ENCODE data around the gene FIBP. TPM values are rescaled to one million over a fixed set of nuclear protein-coding genes. Genes with fewer than 3 reads are reported as not detected.

The FIBP gene
- total and polyA plus RNA-seq, 2 of the 4 experiments (the other 2 are of a cell fraction), result 141 to 182 TPM

- TF ChIP-seq RAD21 (IDR thresholded peaks at IDR 0.05; ENCODE audit: low read length) (no peak), FOS (IDR thresholded peaks at IDR 0.05; ENCODE audit: low read depth, low read length) (no peak), USF2 (IDR thresholded peaks at IDR 0.05; ENCODE audit: low read depth, low read length) (no peak), SMC3 (IDR thresholded peaks at IDR 0.05; ENCODE audit: low read depth, low read length) (no peak), ELK1 (IDR thresholded peaks at IDR 0.05; ENCODE audit: borderline replicate concordance, low read depth, low read length) (no peak), MXI1 (IDR thresholded peaks at IDR 0.05; ENCODE audit: borderline replicate concordance, low read depth, low read length) (no peak), BHLHE40 (IDR thresholded peaks at IDR 0.05; ENCODE audit: low read depth, low read length) (no peak), CTCF (conservative IDR thresholded peaks at IDR 0.05; ENCODE audit: low read depth, low read length) (no peak), MAZ (IDR thresholded peaks at IDR 0.05; ENCODE audit: borderline replicate concordance, low read depth, low read length) (no peak), POLR2A (IDR thresholded peaks at IDR 0.05; ENCODE audit: low read depth, low read length) (no peak), NFE2L2 (IDR thresholded peaks at IDR 0.05; ENCODE audit: low read depth, low read length) (no peak)
- Histone ChIP-seq H2AK5ac (ENCODE audit: low read depth, low read length) (peak overlapping the region; percentile 85), H3K4ac (ENCODE audit: low read depth, low read length) (peak overlapping the region; percentile 76), H2AK9ac (replicated peaks; ENCODE audit: low read depth, low read length, poor library complexity) (peak overlapping the region; percentile 96), H2BK120ac (ENCODE audit: low read depth, low read length) (no peak overlapping the region), H4K20me1 (ENCODE audit: insufficient read depth, low read length) (no peaks in the 10 kb centered on the region), H3K27ac (ENCODE audit: insufficient read depth, low read length) (no peak overlapping the region; the same call in 1 of the 2 replicates), H3K23ac (ENCODE audit: low read depth, low read length) (peak overlapping the region; percentile 86), H3K4me1 (ENCODE audit: control insufficient read depth, insufficient read depth, low read length) (peaks cover 3% of the 10 kb centered on the region), H2BK20ac (ENCODE audit: low read depth, low read length) (no peak overlapping the region), H3K4me2 (ENCODE audit: low read depth, low read length) (peak overlapping the region; percentile 71), H4K5ac (ENCODE audit: low read depth, low read length) (peak overlapping the region; percentile 4), H3K36me3 (ENCODE audit: control insufficient read depth, insufficient read depth, low read length) (no peaks in the 10 kb centered on the region), H3K9ac (ENCODE audit: low read depth, low read length) (peak overlapping the region; percentile 59), H3K9me1 (ENCODE audit: insufficient read depth, low read length) (peaks cover 21% of the 10 kb centered on the region), H3K56ac (ENCODE audit: extremely low read depth, insufficient read depth, low read length) (no peak overlapping the region), H2BK5ac (ENCODE audit: low read depth, low read length, poor library complexity, severe bottlenecking) (peak overlapping the region; percentile 34), H2BK15ac (ENCODE audit: low read depth, low read length) (no peak overlapping the region), H3K4me3 (ENCODE audit: insufficient read depth, low read depth, low read length) (peak overlapping the region; percentile 57), H3K27me3 (ENCODE audit: control insufficient read depth, insufficient read depth, low read length) (peaks cover 16% of the 10 kb centered on the region), H3K79me1 (ENCODE audit: low read depth in 1 of 2, low read length in 2 of 2) (peaks cover 6 to 12% of the 10 kb centered on the region in 2 experiments; a peak in 2 of 4 replicates), H3K14ac (replicated peaks; ENCODE audit: low read depth, low read length) (peak overlapping the region; percentile 81), H4K8ac (ENCODE audit: low read depth in 2 of 2, low read length in 2 of 2) (peak overlapping the region; percentile 68 to 89; a peak in 3 of 4 replicates), H3K18ac (ENCODE audit: low read depth, low read length) (peak overlapping the region; percentile 0; the same call in 1 of the 2 replicates), H3K9me3 (ENCODE audit: control insufficient read depth, insufficient read depth, low read length) (no peaks in the 10 kb centered on the region), H4K91ac (ENCODE audit: insufficient read depth, low read depth, low read length) (0 out of 2 replicates have a peak overlapping the region, but pooled peaks have one; percentile 21), H2AFZ (replicated peaks; ENCODE audit: low read length, poor library complexity) (peak overlapping the region; percentile 98)
- dilution Hi-C loops (cut with HindIII; ENCODE audit: low sequenced_read_pairs, unreplicated experiment), result no loop called here
- ChIA-PET POLR2A (ENCODE audit: unreplicated experiment) (interaction anchor here (0.5 kb wide), 1 partner anchor 180 kb away, joined by 7 read pairs; no protein-coding TSS in a partner anchor), CTCF (no interaction called here)
- DNase-seq (no peak), ATAC-seq (ENCODE audit: low read depth) (no peak; the same call in 1 of the 2 replicates)
- 68% methylated on average over 3 of the region's 6 CpGs; no CpG with 5 or more reads in 1 of the 2 experiments for WGBS, 2 experiments (ENCODE audit: extremely low coverage in 2 of 2, insufficient read length in 1 of 2)
- in situ Hi-C loops (cut with MboI; ENCODE audit: low sequenced_read_pairs), result no loop called here
- no TSS peak for BruUV-seq (replicated peaks)
- intact Hi-C loops (cut with micrococcal nuclease), result no loop called here
Observed at GRCh38 chr11:65834202-65834601, 54.1 kb downstream of the FIBP start.
